HCT116 (cell line): ENCODE data around the gene ARL13B. TPM values are rescaled to one million over a fixed set of nuclear protein-coding genes. Genes with fewer than 3 reads are reported as not detected.

ENCODE experiments used
- ATAC-seq: fragments of 200-7000 bp; cut with Tn5 transposase; 2 replicates; pipeline ENCODE4 v1.9.1; 2020; ENCODE audit warnings: mild to moderate bottlenecking, moderate library complexity
- BruUV-seq: library from RNA; stranded (reverse); fragments of 400-500 nt; replicated peaks from 2 replicates; lab custom pipeline; 2021; lab: Mats Ljungman, UMichigan
- CTCF ChIA-PET: fragments of 300-600 bp; sonication (Branson Sonifier 250); formaldehyde crosslinking; loops from one replicate; lab custom pipeline; 2021; ENCODE audit warnings: antibody characterized with exemption; lab: Charles Lee
- POLR2A ChIA-PET: fragments of 300-600, 350-600 bp; sonication (Branson Sonifier 250); formaldehyde crosslinking; loops from one replicate; lab custom pipeline; 2021; ENCODE audit warnings: antibody characterized with exemption; lab: Charles Lee
- RAD21 ChIA-PET, 2 experiments: fragments of 300-600 bp; sonication (Branson Sonifier 250); formaldehyde crosslinking; loops; one replicate each; lab custom pipeline; 2023; ENCODE audit warnings: low total read pairs in 2 of 2; ENCODE audit not compliant: uncharacterized antibody in 2 of 2, unreplicated experiment in 2 of 2, low non-redundant PET in 1 of 2; lab: Charles Lee
- DNase-seq: peaks from one replicate; pipeline ENCODE4 v3.0.0-alpha.2; 2010; ENCODE audit warnings: low read depth, low spot score
- H2AFZ ChIP-seq: fragments of 200-600 bp; shearing (Covaris generic), sonication (generic); 2 replicates; pipeline ENCODE4 v1.6.1; 2017; ENCODE audit warnings: low read depth, mixed run types, mixed read lengths, antibody characterized with exemption, low read length; ENCODE audit not compliant: poor library complexity, severe bottlenecking
- H3K27ac ChIP-seq: 2 replicates; pipeline ENCODE4 v1.5.1; 2012; ENCODE audit warnings: low read depth, low read length
- H3K27me3 ChIP-seq: fragments of 200-600 bp; sonication (generic); 2 replicates; pipeline ENCODE4 v1.6.1; 2016; ENCODE audit warnings: mixed run types, low read length, mixed read lengths; ENCODE audit not compliant: insufficient read depth
- H3K36me3 ChIP-seq, 2 experiments: fragments of 200-500 bp in 1 of 2; fragments of 200-600 bp in 1 of 2; sonication (Bioruptor generic) in 1 of 2; sonication (generic) in 1 of 2; 2 replicates each; pipeline versions ENCODE4 v1.5.1 to v1.6.1; 2014 to 2016; ENCODE audit warnings: low read length in 2 of 2, inconsistent platforms in 1 of 2, mixed read lengths in 1 of 2, mixed run types in 1 of 2; ENCODE audit not compliant: insufficient read depth in 2 of 2, control insufficient read depth in 1 of 2
- H3K4me1 ChIP-seq, 2 experiments: fragments of 200-600 bp in 1 of 2; sonication (generic) in 1 of 2; 2 replicates each; pipeline versions ENCODE4 v1.5.1 to v1.6.1; 2012 to 2017; ENCODE audit warnings: low read length in 2 of 2, inconsistent platforms in 1 of 2, mild to moderate bottlenecking in 1 of 2, mixed read lengths in 1 of 2, mixed run types in 1 of 2, moderate library complexity in 1 of 2; ENCODE audit not compliant: insufficient read depth in 2 of 2, control insufficient read depth in 1 of 2
- H3K4me2 ChIP-seq: fragments of 200-600 bp; sonication (generic); 2 replicates; pipeline ENCODE4 v1.6.1; 2017; ENCODE audit warnings: mixed run types, low read length, mixed read lengths
- H3K4me3 ChIP-seq, 2 experiments: fragments of 200-600 bp in 1 of 2; sonication (generic) in 1 of 2; replicated peaks in 1 of 2; 2 replicates each; pipeline ENCODE4 v1.5.1; 2011 to 2016; ENCODE audit warnings: low read length in 2 of 2, control low read depth in 1 of 2, low read depth in 1 of 2, mild to moderate bottlenecking in 1 of 2, mixed read lengths in 1 of 2, mixed run types in 1 of 2
- H3K79me2 ChIP-seq: fragments of 200-600 bp; sonication (generic); 2 replicates; pipeline ENCODE4 v1.6.1; 2017; ENCODE audit warnings: mild to moderate bottlenecking, mixed run types, low read length, moderate library complexity, mixed read lengths; ENCODE audit not compliant: insufficient read depth
- H3K9ac ChIP-seq: fragments of 200-600 bp; sonication (generic); 2 replicates; pipeline ENCODE4 v1.6.1; 2016; ENCODE audit warnings: low read length, mixed read lengths
- H3K9me2 ChIP-seq: fragments of 200-600 bp; sonication (generic), shearing (Covaris generic); 2 replicates; pipeline ENCODE4 v1.6.1; 2017; ENCODE audit warnings: mixed run types, mild to moderate bottlenecking, moderate library complexity; ENCODE audit not compliant: insufficient read depth
- H3K9me3 ChIP-seq, 2 experiments: fragments of 200-500 bp in 1 of 2; fragments of 200-600 bp in 1 of 2; sonication (Bioruptor generic) in 1 of 2; sonication (generic) in 1 of 2; 2 replicates each; pipeline ENCODE4 v1.6.1; 2014 to 2017; ENCODE audit warnings: low read length in 2 of 2, mixed read lengths in 2 of 2, inconsistent platforms in 1 of 2, low read depth in 1 of 2, mild to moderate bottlenecking in 1 of 2, mixed run types in 1 of 2, moderate library complexity in 1 of 2; ENCODE audit not compliant: control insufficient read depth in 1 of 2, insufficient read depth in 1 of 2
- H4K20me1 ChIP-seq: fragments of 200-600 bp; sonication (generic), shearing (Covaris generic); 2 replicates; pipeline ENCODE4 v1.6.1; 2017; ENCODE audit warnings: mixed run types, mild to moderate bottlenecking, moderate library complexity; ENCODE audit not compliant: insufficient read depth
- EGR1 ChIP-seq: IDR thresholded peaks from 2 replicates; pipeline ENCODE4 v1.6.1; 2012; ENCODE audit warnings: low read depth
- EZH2 ChIP-seq: fragments of 200-600 bp; sonication (generic); IDR thresholded peaks from 2 replicates; pipeline ENCODE4 v1.6.1; 2017; ENCODE audit warnings: antibody characterized with exemption, mixed run types
- EZH2phosphoT487 ChIP-seq: fragments of 200-600 bp; IDR thresholded peaks from 2 replicates; pipeline ENCODE4 v1.6.1; 2018; ENCODE audit warnings: antibody characterized with exemption, borderline replicate concordance
- MAX ChIP-seq: IDR thresholded peaks from 2 replicates; pipeline ENCODE4 v1.6.1; 2012
- POLR2A ChIP-seq: IDR thresholded peaks from 2 replicates; pipeline ENCODE4 v1.7.0; 2011; ENCODE audit warnings: borderline replicate concordance; ENCODE audit not compliant: insufficient read depth, insufficient read length; ENCODE audit errors: extremely low read depth
- SRF ChIP-seq: IDR thresholded peaks from 2 replicates; pipeline ENCODE4 v1.6.1; 2012; ENCODE audit warnings: low read depth
- TCF7L2 ChIP-seq: IDR thresholded peaks from 2 replicates; pipeline ENCODE4 v1.7.0; 2011; ENCODE audit warnings: borderline replicate concordance, inconsistent platforms; ENCODE audit not compliant: insufficient read depth, insufficient read length; ENCODE audit errors: extremely low read depth
- ZBTB33 ChIP-seq: IDR thresholded peaks from 2 replicates; pipeline ENCODE4 v1.6.1; 2011; ENCODE audit warnings: mild to moderate bottlenecking, low read length, moderate library complexity; ENCODE audit not compliant: insufficient replicate concordance; ENCODE audit errors: extremely low read depth
- intact Hi-C: fragments of 100-400 bp; cut with micrococcal nuclease; formaldehyde crosslinking; loops from 2 replicates; pipeline ENCODE4 v1.10.0; 2022
- total RNA-seq: library from RNA; stranded (reverse); gene quantifications from one replicate; pipeline ENCODE4 v1.2.1, GENCODE V29; 2021; ENCODE audit not compliant: unreplicated experiment

The ARL13B gene
- total RNA-seq, 1 experiment from 2014 or later = 8.2 TPM

GRCh38 chr3:94011233-94011711, 31.3 kb downstream of the ARL13B start (continued):
- no peak for TF ChIP-seq ZBTB33
- no peak for TF ChIP-seq MAX
- no peak for TF ChIP-seq EZH2phosphoT487
- TF ChIP-seq, all 23 proteins: peak for 0

GRCh38 chr3:94012185-94012584, 32.2 kb downstream of the ARL13B start:
- Histone ChIP-seq H3K27ac (no peak overlapping the region), H3K36me3 (no peaks in the 10 kb centered on the region), H3K4me2 (no peak overlapping the region), H3K27me3 (no peaks in the 10 kb centered on the region), H4K20me1 (no peaks in the 10 kb centered on the region), H3K4me3 (no peak overlapping the region), H2AFZ (no peak overlapping the region), H3K9ac (no peak overlapping the region), H3K79me2 (no peaks in the 10 kb centered on the region), H3K9me2 (0 out of 2 replicates have a peak, but pooled peaks cover 4% of the 10 kb centered on the region), H3K9me3 (no peaks in the 10 kb centered on the region), H3K4me1 (no peaks in the 10 kb centered on the region)
- TF ChIP-seq SRF = no peak
- TF ChIP-seq ZBTB33 = no peak
- TF ChIP-seq EGR1 = no peak
- no peak for TF ChIP-seq TCF7L2
- no peak for TF ChIP-seq EZH2
- TF ChIP-seq EZH2phosphoT487 = no peak
- no peak for TF ChIP-seq POLR2A
- intact Hi-C loops = no loop called here
- ChIA-PET POLR2A (no interaction called here), RAD21 (no interaction called here), CTCF (no interaction called here)
- no peak for DNase-seq
- no peak for ATAC-seq
- BruUV-seq = no TSS peak
